ENCODE data around the gene SMPDL3A.

DNA sequence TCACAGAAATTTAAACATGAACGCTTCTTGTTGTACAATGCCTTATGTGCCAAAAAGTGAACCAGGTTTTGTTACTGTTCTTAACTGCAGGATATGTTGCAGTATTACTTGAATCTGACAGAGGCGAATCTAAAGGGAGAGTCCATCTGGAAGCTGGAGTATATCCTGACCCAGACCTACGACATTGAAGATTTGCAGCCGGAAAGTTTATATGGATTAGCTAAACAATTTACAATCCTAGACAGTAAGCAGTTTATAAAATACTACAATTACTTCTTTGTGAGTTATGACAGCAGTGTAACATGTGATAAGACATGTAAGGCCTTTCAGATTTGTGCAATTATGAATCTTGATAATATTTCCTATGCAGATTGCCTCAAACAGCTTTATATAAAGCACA lies 19.9 kb downstream of the SMPDL3A start:
- TF ChIP-seq CTCF (IDR thresholded peaks at IDR 0.05; ENCODE audit: low read length) (no peak), EZH2phosphoT487 (IDR thresholded peaks at IDR 0.05; ENCODE audit: low read length) (no peak), EZH2 (optimal IDR thresholded peaks at IDR 0.05; ENCODE audit: low read depth, low read length) (no peak)
